SK-N-SH (cell line): Measurements from ENCODE around the gene NDUFA3. TPM values are rescaled to one million over a fixed set of nuclear protein-coding genes. Genes with fewer than 3 reads are reported as not detected.
A peak's percentile ranks its signal among the peaks of the same experiment; 100 is the strongest.

Experiments
- CTCF ChIA-PET: fragments of 300-600, 350-600 bp; formaldehyde crosslinking; extraction: SDS; loops from one replicate; lab custom pipeline; 2021; lab: Yijun Ruan, JAX
- POLR2A ChIA-PET: fragments of 350-600 bp; sonication (Branson Sonifier 250); formaldehyde crosslinking; extraction: SDS; loops from one replicate; lab custom pipeline; 2020; ENCODE audit warnings: antibody characterized with exemption, inconsistent platforms; lab: Yijun Ruan, JAX
- DNase-seq: peaks from one replicate; pipeline ENCODE4 v3.0.0; 2012
- H2AFZ ChIP-seq: fragments of 200-600 bp; sonication (generic); 2 replicates; pipeline ENCODE4 v1.8.1; 2016; ENCODE audit warnings: antibody characterized with exemption, mild to moderate bottlenecking, low read depth
- H3F3A ChIP-seq: fragments of 200-600 bp; sonication (generic); replicated peaks from 2 replicates; pipeline ENCODE3; 2016; ENCODE audit warnings: antibody characterized with exemption, mild to moderate bottlenecking; ENCODE audit not compliant: insufficient read depth
- H3K27ac ChIP-seq, 2 experiments: fragments of 200-500 bp in 1 of 2; fragments of 200-600 bp in 1 of 2; sonication (Bioruptor generic) in 1 of 2; sonication (generic), shearing (Covaris generic) in 1 of 2; 2 replicates each; pipeline versions ENCODE4 v1.5.1 to v1.6.1; 2014 to 2016; ENCODE audit warnings: low read depth in 2 of 2, inconsistent platforms in 1 of 2, low read length in 1 of 2, mild to moderate bottlenecking in 1 of 2, mixed read lengths in 1 of 2
- H3K27me3 ChIP-seq: fragments of 200-600 bp; sonication (generic), shearing (Covaris generic); 2 replicates; pipeline ENCODE4 v1.6.1; 2016; ENCODE audit warnings: mixed run types; ENCODE audit not compliant: insufficient read depth
- H3K36me3 ChIP-seq, 2 experiments: fragments of 200-500 bp in 1 of 2; fragments of 200-600 bp in 1 of 2; sonication (Bioruptor generic) in 1 of 2; sonication (generic) in 1 of 2; replicated peaks in 1 of 2; 2 replicates each; pipeline versions ENCODE3 to v1.5.1; 2014 to 2016; ENCODE audit warnings: low read length in 1 of 2, mild to moderate bottlenecking in 1 of 2; ENCODE audit not compliant: insufficient read depth in 2 of 2, control insufficient read depth in 1 of 2
- H3K4me1 ChIP-seq, 2 experiments: fragments of 200-500 bp in 1 of 2; fragments of 200-600 bp in 1 of 2; sonication (Bioruptor generic) in 1 of 2; sonication (generic), shearing (Covaris generic) in 1 of 2; 2 replicates each; pipeline versions ENCODE4 v1.5.1 to v1.6.1; 2014 to 2016; ENCODE audit warnings: low read depth in 1 of 2, low read length in 1 of 2, mixed run types in 1 of 2; ENCODE audit not compliant: insufficient read depth in 2 of 2, control insufficient read depth in 1 of 2
- H3K4me2 ChIP-seq: fragments of 200-600 bp; sonication (generic), shearing (Covaris generic); 2 replicates; pipeline ENCODE4 v1.6.1; 2017; ENCODE audit warnings: mixed run types
- H3K4me3 ChIP-seq, 2 experiments: fragments of 200-500 bp in 1 of 2; fragments of 200-600 bp in 1 of 2; sonication (Bioruptor generic) in 1 of 2; sonication (generic), shearing (Covaris generic) in 1 of 2; 2 replicates each; pipeline versions ENCODE4 v1.5.1 to v1.8.1; 2014 to 2016; ENCODE audit warnings: low read depth in 2 of 2, inconsistent platforms in 1 of 2, low read length in 1 of 2, mild to moderate bottlenecking in 1 of 2, mixed read lengths in 1 of 2, moderate library complexity in 1 of 2
- H3K79me2 ChIP-seq: fragments of 200-600 bp; sonication (generic); 2 replicates; pipeline ENCODE4 v1.8.1; 2017; ENCODE audit warnings: mild to moderate bottlenecking; ENCODE audit not compliant: insufficient read depth
- H3K9ac ChIP-seq: fragments of 200-600 bp; sonication (generic); 2 replicates; pipeline ENCODE4 v1.6.1; 2017; ENCODE audit warnings: mixed run types
- H3K9me2 ChIP-seq: fragments of 200-600 bp; sonication (generic); 2 replicates; pipeline ENCODE4 v1.6.1; 2017; ENCODE audit warnings: mixed run types
- H3K9me3 ChIP-seq: fragments of 200-600 bp; sonication (generic); 2 replicates; pipeline ENCODE4 v1.6.1; 2017; ENCODE audit warnings: mixed run types, mild to moderate bottlenecking, moderate library complexity
- H4K20me1 ChIP-seq: fragments of 200-600 bp; sonication (generic); 2 replicates; pipeline ENCODE4 v1.6.1; 2017; ENCODE audit warnings: mild to moderate bottlenecking, mixed run types; ENCODE audit not compliant: insufficient read depth
- ELF1 ChIP-seq: IDR thresholded peaks from 2 replicates; pipeline ENCODE4 v1.4.0; 2012
- EZH2phosphoT487 ChIP-seq: fragments of 200-600 bp; sonication (generic); IDR thresholded peaks from 2 replicates; pipeline ENCODE4 v1.6.1; 2017; ENCODE audit warnings: low read depth, mixed run types, mild to moderate bottlenecking, antibody characterized with exemption, moderate library complexity, borderline replicate concordance
- FOSL2 ChIP-seq: IDR thresholded peaks from 2 replicates; pipeline ENCODE4 v1.4.0; 2012; ENCODE audit warnings: low read depth, mild to moderate bottlenecking, moderate library complexity, borderline replicate concordance
- FOXM1 ChIP-seq: IDR thresholded peaks from 2 replicates; pipeline ENCODE4 v1.4.0; 2012; ENCODE audit warnings: low read depth, mild to moderate bottlenecking
- GATA2 ChIP-seq: sonication (generic); formaldehyde crosslinking; IDR thresholded peaks from 2 replicates; pipeline ENCODE4 v1.5.0; 2020; ENCODE audit warnings: mild to moderate bottlenecking, missing genetic modification reagents
- IRF3 ChIP-seq: fragments of 150-350 bp; IDR thresholded peaks from 2 replicates; pipeline ENCODE4 v1.6.1; 2016; ENCODE audit warnings: mild to moderate bottlenecking, low read depth, low read length
- MEF2A ChIP-seq: IDR thresholded peaks from 2 replicates; pipeline ENCODE4 v1.4.0; 2012; ENCODE audit warnings: low read depth, borderline replicate concordance
- MXI1 ChIP-seq: IDR thresholded peaks from 2 replicates; pipeline ENCODE4 v1.6.1; 2012; ENCODE audit warnings: mild to moderate bottlenecking, low read depth, low read length, improper control_type of control experiment
- NFIC ChIP-seq: IDR thresholded peaks from 2 replicates; pipeline ENCODE4 v1.4.0; 2012; ENCODE audit warnings: borderline replicate concordance
- NRF1 ChIP-seq: IDR thresholded peaks from 2 replicates; pipeline ENCODE4 v1.6.1; 2012; ENCODE audit warnings: low read depth, mild to moderate bottlenecking, low read length
- PBX3 ChIP-seq: IDR thresholded peaks from 2 replicates; pipeline ENCODE4; 2012
- RAD21 ChIP-seq: IDR thresholded peaks from 2 replicates; pipeline ENCODE4 v1.6.1; 2012; ENCODE audit warnings: mild to moderate bottlenecking, low read length
- RCOR1 ChIP-seq: fragments of 150-350 bp; IDR thresholded peaks from 2 replicates; pipeline ENCODE4 v1.6.1; 2017; ENCODE audit warnings: antibody characterized with exemption, low read length
- SIN3A ChIP-seq: IDR thresholded peaks from 2 replicates; pipeline ENCODE4 v1.6.1; 2012; ENCODE audit warnings: low read depth, mild to moderate bottlenecking, low read length, moderate library complexity, borderline replicate concordance
- SMC3 ChIP-seq: IDR thresholded peaks from 2 replicates; pipeline ENCODE4 v1.6.1; 2012; ENCODE audit warnings: low read depth, low read length, improper control_type of control experiment
- TAF1 ChIP-seq: IDR thresholded peaks from 2 replicates; pipeline ENCODE4 v1.6.1; 2012; ENCODE audit warnings: low read depth, mild to moderate bottlenecking, low read length, moderate library complexity, borderline replicate concordance
- TEAD4 ChIP-seq: IDR thresholded peaks from 2 replicates; pipeline ENCODE4 v1.4.0; 2012; ENCODE audit warnings: mild to moderate bottlenecking, borderline replicate concordance; ENCODE audit not compliant: insufficient read depth
- ZBTB33 ChIP-seq: IDR thresholded peaks from 2 replicates; pipeline ENCODE4 v1.4.0; 2012; ENCODE audit warnings: low read depth, borderline replicate concordance
- WGBS: methylation state at CpG from one replicate; pipeline ENCODE4 v1.1.6; 2017; ENCODE audit warnings: low lambda C conversion rate; 5-methylcytosine and 5-hydroxymethylcytosine counted together
- polyA plus RNA-seq, 3 experiments: library from polyadenylated mRNA; depleted of rRNA; stranded (reverse); fragments of >200 nt; gene quantifications; 2 replicates each; pipeline ENCODE4 v1.2.3, GENCODE V29; 2012
- TF ChIP-seq, protein P1 (sequence below): IDR thresholded peaks from 2 replicates; pipeline ENCODE4 v1.4.0; 2012; ENCODE audit warnings: low read depth, borderline replicate concordance
- TF ChIP-seq, protein P2 (sequence below): fragments of 200-600 bp; sonication (generic); IDR thresholded peaks from 2 replicates; pipeline ENCODE4 v1.6.1; 2017; ENCODE audit warnings: antibody characterized with exemption, mild to moderate bottlenecking, moderate library complexity
- TF ChIP-seq, protein P3 (sequence below): IDR thresholded peaks from 2 replicates; pipeline ENCODE4 v1.6.1; 2012; ENCODE audit warnings: mild to moderate bottlenecking, low read depth, low read length, moderate library complexity

The NDUFA3 gene
- 71.5 and 87.0 TPM in 2 replicates for polyA plus RNA-seq (2012; rRNA removed)
- 53.0 and 62.3 TPM in 2 replicates for polyA plus RNA-seq (2012; cell fraction: cytosol; rRNA removed)
- 37.8 and 38.0 TPM in 2 replicates for polyA plus RNA-seq (2012; cell fraction: nucleus; rRNA removed)

- Histone ChIP-seq H3K27me3 (no peaks in the 10 kb centered on the region), H3K9me2 (no peaks in the 10 kb centered on the region), H3K9me3 (no peaks in the 10 kb centered on the region), H3K27ac (peak within 1 kb of the TSS in 1 of 2 experiments; percentile 68; a peak in 1 of 4 replicates), H4K20me1 (no peaks in the 10 kb centered on the region), H3K9ac (peak within 1 kb of the TSS; percentile 61), H3K4me2 (peak within 1 kb of the TSS; percentile 80), H2AFZ (peak within 1 kb of the TSS; percentile 69), H3K4me1 (peaks cover 0 to 3% of the 10 kb centered on the region in 2 experiments; a peak in 1 of 4 replicates), H3K79me2 (peaks cover 34% of the 10 kb centered on the region), H3F3A (no peaks in the 10 kb centered on the region), H3K4me3 (peak within 1 kb of the TSS; percentile 88 to 90), H3K36me3 (peaks cover 7 to 12% of the 10 kb centered on the region in 2 experiments)
- POLR2A ChIA-PET = no interaction called here
- CTCF ChIA-PET = interaction anchor here (0.9 kb wide), 1 partner anchor 196 kb away, joined by 3 read pairs; no protein-coding TSS in a partner anchor
- peak; percentile 100 for DNase-seq
- 1% methylated on average over 40 of the region's 54 CpGs for WGBS
- TF ChIP-seq PBX3 (no peak), SIN3A (peak; percentile 49; the same call in 1 of the 2 replicates), MXI1 (peak; percentile 59), ZBTB33 (peak; percentile 74; the same call in 1 of the 2 replicates), NFIC (no peak), RAD21 (no peak), SMC3 (no peak), TEAD4 (no peak), GATA2 (CRISPR knock-in tag) (no peak), NRF1 (peak; percentile 98), IRF3 (no peak), MEF2A (no peak), FOXM1 (no peak), TAF1 (peak; percentile 81), FOSL2 (no peak), ELF1 (peak; percentile 62; the same call in 1 of the 2 replicates), RCOR1 (peak; percentile 90), EZH2phosphoT487 (no peak)
- TF ChIP-seq, protein P1, sequence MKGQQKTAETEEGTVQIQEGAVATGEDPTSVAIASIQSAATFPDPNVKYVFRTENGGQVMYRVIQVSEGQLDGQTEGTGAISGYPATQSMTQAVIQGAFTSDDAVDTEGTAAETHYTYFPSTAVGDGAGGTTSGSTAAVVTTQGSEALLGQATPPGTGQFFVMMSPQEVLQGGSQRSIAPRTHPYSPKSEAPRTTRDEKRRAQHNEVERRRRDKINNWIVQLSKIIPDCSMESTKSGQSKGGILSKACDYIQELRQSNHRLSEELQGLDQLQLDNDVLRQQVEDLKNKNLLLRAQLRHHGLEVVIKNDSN = no peak
- TF ChIP-seq, protein P2, sequence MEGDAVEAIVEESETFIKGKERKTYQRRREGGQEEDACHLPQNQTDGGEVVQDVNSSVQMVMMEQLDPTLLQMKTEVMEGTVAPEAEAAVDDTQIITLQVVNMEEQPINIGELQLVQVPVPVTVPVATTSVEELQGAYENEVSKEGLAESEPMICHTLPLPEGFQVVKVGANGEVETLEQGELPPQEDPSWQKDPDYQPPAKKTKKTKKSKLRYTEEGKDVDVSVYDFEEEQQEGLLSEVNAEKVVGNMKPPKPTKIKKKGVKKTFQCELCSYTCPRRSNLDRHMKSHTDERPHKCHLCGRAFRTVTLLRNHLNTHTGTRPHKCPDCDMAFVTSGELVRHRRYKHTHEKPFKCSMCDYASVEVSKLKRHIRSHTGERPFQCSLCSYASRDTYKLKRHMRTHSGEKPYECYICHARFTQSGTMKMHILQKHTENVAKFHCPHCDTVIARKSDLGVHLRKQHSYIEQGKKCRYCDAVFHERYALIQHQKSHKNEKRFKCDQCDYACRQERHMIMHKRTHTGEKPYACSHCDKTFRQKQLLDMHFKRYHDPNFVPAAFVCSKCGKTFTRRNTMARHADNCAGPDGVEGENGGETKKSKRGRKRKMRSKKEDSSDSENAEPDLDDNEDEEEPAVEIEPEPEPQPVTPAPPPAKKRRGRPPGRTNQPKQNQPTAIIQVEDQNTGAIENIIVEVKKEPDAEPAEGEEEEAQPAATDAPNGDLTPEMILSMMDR = no peak
- TF ChIP-seq, protein P3, sequence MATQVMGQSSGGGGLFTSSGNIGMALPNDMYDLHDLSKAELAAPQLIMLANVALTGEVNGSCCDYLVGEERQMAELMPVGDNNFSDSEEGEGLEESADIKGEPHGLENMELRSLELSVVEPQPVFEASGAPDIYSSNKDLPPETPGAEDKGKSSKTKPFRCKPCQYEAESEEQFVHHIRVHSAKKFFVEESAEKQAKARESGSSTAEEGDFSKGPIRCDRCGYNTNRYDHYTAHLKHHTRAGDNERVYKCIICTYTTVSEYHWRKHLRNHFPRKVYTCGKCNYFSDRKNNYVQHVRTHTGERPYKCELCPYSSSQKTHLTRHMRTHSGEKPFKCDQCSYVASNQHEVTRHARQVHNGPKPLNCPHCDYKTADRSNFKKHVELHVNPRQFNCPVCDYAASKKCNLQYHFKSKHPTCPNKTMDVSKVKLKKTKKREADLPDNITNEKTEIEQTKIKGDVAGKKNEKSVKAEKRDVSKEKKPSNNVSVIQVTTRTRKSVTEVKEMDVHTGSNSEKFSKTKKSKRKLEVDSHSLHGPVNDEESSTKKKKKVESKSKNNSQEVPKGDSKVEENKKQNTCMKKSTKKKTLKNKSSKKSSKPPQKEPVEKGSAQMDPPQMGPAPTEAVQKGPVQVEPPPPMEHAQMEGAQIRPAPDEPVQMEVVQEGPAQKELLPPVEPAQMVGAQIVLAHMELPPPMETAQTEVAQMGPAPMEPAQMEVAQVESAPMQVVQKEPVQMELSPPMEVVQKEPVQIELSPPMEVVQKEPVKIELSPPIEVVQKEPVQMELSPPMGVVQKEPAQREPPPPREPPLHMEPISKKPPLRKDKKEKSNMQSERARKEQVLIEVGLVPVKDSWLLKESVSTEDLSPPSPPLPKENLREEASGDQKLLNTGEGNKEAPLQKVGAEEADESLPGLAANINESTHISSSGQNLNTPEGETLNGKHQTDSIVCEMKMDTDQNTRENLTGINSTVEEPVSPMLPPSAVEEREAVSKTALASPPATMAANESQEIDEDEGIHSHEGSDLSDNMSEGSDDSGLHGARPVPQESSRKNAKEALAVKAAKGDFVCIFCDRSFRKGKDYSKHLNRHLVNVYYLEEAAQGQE = no peak
These were observed at the start of gene NDUFA3 for GRCh38 chr19:54102421-54103169. TSS of gene NDUFA3 (plus strand) at chr19:54102855. CDS start at chr19:54102879, 24 bp downstream.
